ENCODE measurements around the gene CTSW.

CTSW gene

GRCh38 chr11:65906602-65907001 lies 27.0 kb downstream of the CTSW start:
- DNase-seq = no peak

- no peak for DNase-seq
These were observed 28.2 kb downstream of the CTSW start for GRCh38 chr11:65907878-65908277.

GRCh38 chr11:65911682-65912568 lies 32.3 kb downstream of the CTSW start:
- no peak for DNase-seq

- no peak for DNase-seq
These were observed 33.2 kb downstream of the CTSW start for GRCh38 chr11:65912845-65913244.

- DNase-seq = no peak
These were observed 35.6 kb downstream of the CTSW start for GRCh38 chr11:65915101-65915820.

DNA sequence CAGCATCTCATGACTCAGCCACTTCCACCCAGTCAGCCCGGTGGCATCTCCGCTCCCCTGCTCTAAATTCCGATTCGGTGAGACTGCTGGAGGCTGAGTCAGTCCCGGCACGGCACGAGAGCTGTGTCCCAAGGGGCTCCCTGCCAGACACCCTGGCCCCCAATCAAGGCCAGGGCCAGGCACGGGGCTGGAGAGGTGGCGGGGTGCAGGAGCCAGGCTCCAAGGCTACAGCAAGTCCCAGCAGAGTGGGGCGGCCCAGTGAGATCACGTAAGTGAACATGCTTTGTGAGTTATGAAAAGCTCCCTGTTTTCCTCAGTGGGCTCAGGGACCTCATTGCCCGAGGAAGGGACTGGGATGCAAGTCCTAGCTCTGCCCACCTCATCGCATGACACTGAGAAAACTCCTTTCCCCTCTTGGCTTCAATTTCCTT lies 36.2 kb downstream of the CTSW start:
- no peak for DNase-seq

DNA sequence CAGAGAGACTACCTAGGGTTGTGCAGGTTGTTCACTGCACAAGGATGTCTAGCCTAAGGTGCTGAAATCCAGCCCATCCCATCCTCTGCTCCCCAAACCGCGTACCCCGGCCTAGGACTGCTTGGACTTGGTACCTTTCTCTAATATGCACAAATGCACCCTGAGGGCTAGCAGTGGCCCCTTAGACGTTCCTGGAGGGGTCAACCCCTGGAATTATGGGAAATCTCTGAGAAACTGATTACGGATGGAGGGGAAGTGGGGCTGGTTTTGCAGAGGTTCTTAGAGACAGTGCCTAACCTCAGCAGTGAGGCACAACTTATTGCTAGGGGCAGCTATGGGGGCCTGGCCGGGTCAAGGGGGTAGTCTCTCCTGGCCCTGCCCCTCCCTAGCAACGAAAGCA lies 36.8 kb downstream of the CTSW start:
- no peak for DNase-seq

DNA sequence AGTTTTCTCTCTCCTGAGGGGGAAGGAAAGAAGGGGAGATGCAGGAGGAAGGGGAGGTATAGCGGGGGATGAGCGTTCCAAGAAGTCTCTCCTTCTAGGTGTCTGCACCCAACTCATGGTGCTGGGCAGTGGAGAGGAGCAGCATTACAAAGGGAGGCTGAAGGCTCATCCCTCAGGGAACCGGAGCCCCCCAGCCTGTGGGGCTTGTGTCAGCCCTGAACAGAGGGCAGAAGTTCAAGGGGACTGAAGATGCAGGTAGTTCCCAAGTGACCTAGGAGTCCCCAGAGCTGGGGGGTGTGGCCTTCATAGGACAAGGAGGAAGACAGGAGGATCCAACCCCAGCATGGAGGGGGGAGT lies 37.4 kb downstream of the CTSW start:
- DNase-seq = no peak

- no peak for DNase-seq
These were observed 38.0 kb downstream of the CTSW start for GRCh38 chr11:65917434-65918210.

- DNase-seq = peak; percentile 22
These were observed 38.8 kb downstream of the CTSW start, which contains the start of gene C11orf68 for GRCh38 chr11:65918211-65919140. Gene C11orf68 (minus strand): TSS chr11:65919062. CDS start chr11:65919031, 31 bp downstream.

DNA sequence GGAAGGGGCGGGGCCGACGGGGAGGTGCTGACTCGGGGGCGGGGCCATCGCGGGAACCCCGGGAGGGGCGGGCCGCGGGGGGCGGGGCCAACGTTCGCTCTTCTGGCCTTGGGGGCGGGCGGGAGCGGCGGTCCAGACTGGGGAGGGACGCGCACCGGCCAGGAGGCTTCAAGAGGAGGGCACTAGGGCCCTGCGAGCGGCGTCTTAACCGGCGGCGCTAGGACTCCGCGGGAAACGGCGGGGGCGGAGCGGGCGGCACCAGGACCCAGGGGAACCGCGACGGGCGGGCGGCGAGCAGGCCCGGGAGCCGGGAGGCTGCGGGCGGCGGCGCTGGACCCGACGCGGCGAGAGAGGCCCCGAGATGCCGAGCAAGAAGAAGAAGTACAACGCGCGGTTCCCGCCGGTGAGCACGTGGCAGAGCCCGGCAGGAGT lies 39.5 kb downstream of the CTSW start, which contains the start of gene DRAP1:
DRAP1 (plus strand) TSS at position 286 of the 432 bp plus-strand sequence; CDS start at position 362, 76 bp downstream.
- DNase-seq = peak; percentile 98

DNA sequence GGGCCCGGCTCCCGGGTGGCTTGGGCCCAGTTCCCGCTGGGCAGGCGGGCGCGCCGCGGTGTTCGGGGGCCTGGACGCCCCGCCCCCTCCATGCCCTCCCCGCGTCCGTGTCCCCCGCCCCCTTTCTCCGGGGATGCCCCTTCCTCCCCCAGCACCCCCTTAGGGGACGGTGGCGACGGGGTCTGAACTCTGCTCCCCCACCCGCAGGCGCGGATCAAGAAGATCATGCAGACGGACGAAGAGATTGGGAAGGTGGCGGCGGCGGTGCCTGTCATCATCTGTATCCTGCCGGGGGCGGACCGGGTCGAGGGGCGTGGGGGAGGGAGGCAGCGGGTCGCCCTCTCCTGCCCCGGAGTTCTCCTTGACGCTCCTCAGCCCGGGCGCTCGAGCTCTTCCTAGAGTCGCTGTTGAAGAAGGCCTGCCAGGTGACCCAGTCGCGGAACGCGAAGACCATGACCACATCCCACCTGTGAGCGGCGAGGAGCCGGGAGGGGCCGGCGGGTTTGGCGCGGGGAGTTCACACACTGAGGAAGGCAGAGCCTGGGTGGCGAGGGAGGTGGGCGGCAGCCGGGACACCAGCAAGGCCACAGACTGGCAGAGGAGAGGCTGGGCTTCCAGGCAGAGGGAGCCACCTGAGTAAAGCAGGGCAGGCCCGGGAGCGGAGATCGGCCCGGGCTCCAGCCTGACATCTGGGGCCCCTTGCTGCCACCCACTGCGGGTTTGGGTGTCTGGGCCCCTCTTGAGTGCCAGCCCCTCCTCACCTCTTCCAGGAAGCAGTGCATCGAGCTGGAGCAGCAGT lies 40.1 kb downstream of the CTSW start:
- DNase-seq = peak; percentile 36

DNA sequence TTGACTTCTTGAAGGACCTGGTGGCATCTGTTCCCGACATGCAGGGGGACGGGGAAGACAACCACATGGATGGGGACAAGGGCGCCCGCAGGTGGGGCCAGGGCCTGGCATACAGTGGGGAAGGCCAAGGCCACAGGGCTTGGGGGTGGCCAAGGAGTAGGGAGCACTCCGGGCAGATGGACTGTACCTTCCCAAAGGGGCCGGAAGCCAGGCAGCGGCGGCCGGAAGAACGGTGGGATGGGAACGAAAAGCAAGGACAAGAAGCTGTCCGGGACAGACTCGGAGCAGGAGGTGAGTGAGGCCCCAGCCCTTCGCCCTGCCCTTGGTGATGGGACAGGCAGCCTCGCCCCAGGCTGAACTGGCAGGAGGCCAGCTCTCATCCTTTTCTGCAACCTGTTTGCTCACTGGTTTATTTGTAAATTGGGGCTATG lies 40.8 kb downstream of the CTSW start:
- no peak for DNase-seq

- no peak for DNase-seq
These were observed 41.5 kb downstream of the CTSW start for GRCh38 chr11:65921033-65921555.

DNA sequence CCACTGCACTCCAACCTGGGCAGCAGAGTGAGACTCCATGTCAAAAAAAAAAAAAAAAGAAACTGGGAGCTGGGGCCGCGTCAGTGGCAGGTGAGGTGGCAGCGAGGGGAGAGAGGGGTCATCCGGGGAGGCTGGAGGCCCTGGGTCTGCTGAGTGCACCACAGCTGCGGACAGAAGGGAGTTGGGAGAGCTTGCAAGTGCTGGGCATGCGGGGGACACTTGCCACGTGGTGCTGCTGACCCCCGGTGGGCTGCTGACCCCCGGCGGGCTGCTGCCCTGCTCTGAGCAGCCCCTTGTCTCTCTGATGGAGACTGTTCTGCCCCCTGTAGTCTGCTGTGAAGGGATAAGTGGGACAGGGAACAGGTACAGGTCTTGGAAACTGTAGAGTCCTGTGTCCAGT lies 42.2 kb downstream of the CTSW start:
- DNase-seq = no peak

DNA sequence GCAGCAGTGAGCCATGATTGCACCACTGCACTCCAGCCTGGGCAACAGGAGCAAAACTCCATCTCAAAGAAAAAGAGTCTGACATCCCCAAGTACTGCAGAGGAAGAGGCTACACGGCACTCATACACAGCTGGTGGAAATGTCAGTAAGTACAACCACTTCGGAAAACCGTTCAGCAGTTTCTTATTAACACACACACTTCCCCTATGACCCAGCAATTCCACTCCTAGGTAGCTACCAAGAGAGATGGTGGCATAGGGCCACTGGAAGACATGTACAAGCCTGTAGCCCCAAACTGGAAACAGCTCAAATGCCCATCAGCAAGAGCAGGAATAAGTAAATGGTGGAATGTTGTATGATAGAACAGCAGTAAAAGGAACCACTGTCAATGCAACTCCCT lies 42.9 kb downstream of the CTSW start:
- no peak for DNase-seq

DNA sequence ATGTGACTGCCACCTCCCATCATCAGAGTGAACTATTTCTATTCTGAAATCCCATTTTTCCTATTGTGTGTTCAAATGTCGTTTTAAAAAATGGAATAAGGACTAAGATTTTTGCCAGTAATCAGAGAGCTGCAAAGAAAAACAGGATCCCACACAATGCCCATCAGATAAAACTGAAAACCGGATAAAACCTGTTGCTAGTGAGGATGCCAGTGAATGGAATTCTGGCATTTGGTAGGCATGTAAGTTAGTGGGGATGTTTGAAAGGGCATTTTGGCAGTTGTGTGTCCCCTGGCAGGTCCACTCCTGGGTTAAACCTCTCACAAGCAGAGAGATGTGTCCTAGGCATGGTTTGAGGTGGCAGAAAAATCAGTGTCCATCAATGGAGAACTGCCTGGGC lies 45.8 kb downstream of the CTSW start:
- no peak for DNase-seq

- DNase-seq = peak; percentile 88
These were observed 48.3 kb downstream of the CTSW start for GRCh38 chr11:65927904-65928397.

DNA sequence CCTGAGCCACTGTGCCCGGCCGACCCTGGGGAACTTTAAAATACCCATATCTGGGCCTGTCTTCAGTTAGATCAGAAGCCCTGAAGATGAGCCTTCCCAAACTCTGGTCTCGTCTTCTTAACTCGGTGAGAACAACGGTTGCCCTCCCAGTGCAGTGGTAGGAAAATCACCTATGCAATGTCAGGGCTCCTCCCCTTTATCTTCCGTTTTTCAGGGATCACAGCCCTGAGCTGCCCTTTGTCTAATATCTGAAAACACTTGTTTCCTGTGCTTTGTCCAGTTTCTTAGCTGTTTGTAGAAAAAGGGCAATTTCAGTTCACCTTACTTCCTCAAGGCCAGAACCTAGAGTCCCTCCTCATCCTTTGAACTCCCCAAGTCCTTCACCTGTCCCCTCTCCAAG lies 49.0 kb downstream of the CTSW start:
- DNase-seq = no peak

DNA sequence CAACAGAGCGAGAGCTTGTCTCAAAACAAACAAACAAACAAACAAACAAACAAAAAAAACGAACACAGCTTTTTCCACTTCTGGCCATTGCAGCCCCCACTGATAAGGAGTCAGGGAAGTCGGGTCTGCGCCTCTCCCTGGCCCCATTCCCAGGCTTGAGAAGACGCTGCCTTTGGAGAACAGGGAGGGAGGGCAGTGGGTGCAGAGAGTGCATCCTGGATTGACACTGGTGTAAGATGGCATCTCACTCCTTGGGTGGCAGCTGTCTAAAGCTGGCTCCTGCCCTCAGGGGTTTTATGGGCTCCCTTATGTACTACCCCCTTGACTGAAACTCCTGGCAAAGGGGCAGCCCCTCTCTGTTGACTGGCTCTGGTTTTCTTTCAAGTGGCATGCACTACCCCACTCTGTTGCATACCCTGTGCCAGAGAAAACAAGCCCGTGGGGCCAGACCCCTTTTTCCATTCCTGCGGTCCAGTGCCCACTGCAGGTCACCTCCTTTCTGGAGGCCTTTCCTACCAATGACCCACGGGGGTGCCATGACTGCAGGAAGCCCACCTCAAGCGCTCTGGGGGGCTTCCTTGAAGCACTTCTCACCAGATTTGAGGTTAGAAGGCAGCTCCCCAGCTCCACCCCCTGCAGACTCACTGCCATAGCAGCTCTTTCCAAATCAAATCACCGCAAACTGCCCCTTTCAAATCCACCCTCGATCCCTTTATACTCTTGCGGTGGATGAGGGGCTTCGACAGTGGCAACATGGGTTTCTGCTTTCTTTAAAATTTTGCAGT lies 52.3 kb downstream of the CTSW start:
- DNase-seq = no peak

All from CD4-positive, alpha-beta T cell treated with Interleukin-4 for 4 hours (primary cell).